HG03558 (cell line): ENCODE data around the gene URB1.
"Not testable (repeated sequence)": the region's sequence is repeated elsewhere in the genome, so short reads cannot be mapped to it uniquely, and the experiment has no call there.

ENCODE experiments used
- ATAC-seq: cut with Tn5 transposase; IDR thresholded peaks from one replicate; pipeline ENCODE4 v1.9.1; 2021; ENCODE audit warnings: moderate number of reproducible peaks; ENCODE audit not compliant: unreplicated experiment; ENCODE audit errors: extremely low read depth

URB1 gene

GRCh38 chr21:32413015-32413504 is 20.2 kb upstream of the URB1 start:
- no peak for ATAC-seq

GRCh38 chr21:32412162-32413014 is 19.6 kb upstream of the URB1 start, which contains the start of gene EVA1C:
Gene EVA1C (plus strand): TSS chr21:32412706. CDS start chr21:32412854, 148 bp downstream.
- ATAC-seq, result no peak

GRCh38 chr21:32411350-32412161 is 18.7 kb upstream of the URB1 start:
- ATAC-seq, result no peak

GRCh38 chr21:32410916-32411315 is 18.1 kb upstream of the URB1 start:
- no peak for ATAC-seq

- no peak for ATAC-seq
These were observed 17.5 kb upstream of the URB1 start for GRCh38 chr21:32410291-32410690.

- ATAC-seq, result no peak
These were observed 13.6 kb upstream of the URB1 start for GRCh38 chr21:32406405-32406804.

GRCh38 chr21:32403201-32403777 is 10.5 kb upstream of the URB1 start:
- ATAC-seq, result no peak

GRCh38 chr21:32393677-32394001 is 827 bp upstream of the URB1 start:
- ATAC-seq, result no peak

- no peak for ATAC-seq
These were observed 423 bp downstream of the URB1 start for GRCh38 chr21:32392299-32392879.

GRCh38 chr21:32391755-32392154 is 1.1 kb downstream of the URB1 start:
- ATAC-seq, result no peak

- ATAC-seq, result not testable (repeated sequence)
These were observed 2.1 kb downstream of the URB1 start for GRCh38 chr21:32390537-32391224.

- no peak for ATAC-seq
These were observed 3.3 kb downstream of the URB1 start for GRCh38 chr21:32389337-32390015.

- ATAC-seq, result no peak
These were observed 4.5 kb downstream of the URB1 start for GRCh38 chr21:32388306-32388705.

GRCh38 chr21:32387151-32387550 is 5.7 kb downstream of the URB1 start:
- no peak for ATAC-seq

- ATAC-seq, result no peak
These were observed 6.5 kb downstream of the URB1 start for GRCh38 chr21:32386195-32386870.

GRCh38 chr21:32383812-32384211 is 9.0 kb downstream of the URB1 start:
- ATAC-seq, result no peak

GRCh38 chr21:32382108-32382644 is 10.6 kb downstream of the URB1 start:
- no peak for ATAC-seq

- ATAC-seq, result no peak
These were observed 11.2 kb downstream of the URB1 start for GRCh38 chr21:32381571-32381970.

GRCh38 chr21:32380940-32381339 is 11.9 kb downstream of the URB1 start:
- ATAC-seq, result no peak
